ENCODE measurements around the gene ZNF680. TPM values are rescaled to one million over a fixed set of nuclear protein-coding genes. Genes with fewer than 3 reads are reported as not detected.
"Not testable (repeated sequence)": the region's sequence is repeated elsewhere in the genome, so short reads cannot be mapped to it uniquely, and the experiment has no call there.

Gene ZNF680
- total RNA-seq, 4 donors from 2014 or later, result 5.5 to 10.3 (median 7.4) TPM

DNA sequence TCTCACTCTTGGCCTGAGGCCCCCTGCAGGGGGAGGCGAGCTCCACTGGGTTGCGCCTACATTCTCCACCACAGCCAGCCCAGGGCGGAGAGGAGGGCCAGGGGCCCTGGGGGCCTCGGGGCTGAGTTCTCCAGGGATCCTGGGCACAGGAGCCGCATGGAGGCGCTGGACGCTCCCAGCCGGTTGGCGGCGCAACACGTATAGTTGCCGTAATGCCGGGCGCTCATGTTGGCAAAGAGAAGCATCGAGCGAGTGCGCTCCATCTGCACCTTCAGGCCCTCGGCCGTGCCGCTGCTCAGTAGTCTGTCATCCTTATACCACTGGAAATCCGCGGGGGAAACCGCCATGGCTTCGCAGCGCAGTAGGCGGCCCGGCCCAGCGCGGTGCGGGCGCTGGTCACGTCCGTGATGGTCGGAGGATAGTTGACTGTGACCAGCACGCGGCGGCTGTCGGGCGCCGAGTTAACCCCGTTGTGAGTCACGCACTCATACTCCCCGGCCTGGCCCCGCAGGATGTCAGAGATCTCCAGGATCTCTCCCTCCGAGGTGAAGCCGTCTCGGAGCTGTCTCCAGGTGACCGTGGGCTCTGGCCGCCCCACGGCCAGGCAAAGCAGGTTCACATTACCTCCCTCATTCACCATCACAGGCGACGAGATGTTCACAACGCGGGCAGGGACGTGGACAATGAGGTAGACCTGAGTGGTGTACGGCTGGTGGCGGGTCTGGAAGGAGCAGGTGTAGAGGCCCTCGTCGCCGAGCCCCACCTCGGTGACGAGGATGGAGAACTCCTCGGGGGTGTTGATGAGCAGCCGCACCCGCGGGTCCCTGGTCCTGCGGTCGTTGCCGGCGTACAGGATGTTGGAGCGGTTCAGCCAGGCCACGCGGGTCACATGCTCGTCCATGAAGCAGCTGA is 6.8 kb upstream of the ZNF680 start:
- H3K36me3 ChIP-seq; DNase-seq; H3K9me3 ChIP-seq; intact Hi-C loops (cut with DNase I); H3K27ac ChIP-seq: not testable (repeated sequence)
- peaks cover 0 to 17% (median 8%) of the 10 kb centered on the region in 3 donors for H3K4me1 ChIP-seq
- H3K27me3 ChIP-seq, result peaks cover 0 to 18% (median 0%) of the 10 kb centered on the region in 4 donors
- 7% methylated on average over 25 of the region's 74 CpGs; no CpG with 5 or more reads in 1 of the 2 donors for WGBS, 2 donors
- TF ChIP-seq CTCF (IDR thresholded peaks at IDR 0.05), result peak in 2 of 6 experiments; percentile 9 to 15
- peak overlapping the region; percentile 23 to 73 (median 49) for H3K4me3 ChIP-seq

DNA sequence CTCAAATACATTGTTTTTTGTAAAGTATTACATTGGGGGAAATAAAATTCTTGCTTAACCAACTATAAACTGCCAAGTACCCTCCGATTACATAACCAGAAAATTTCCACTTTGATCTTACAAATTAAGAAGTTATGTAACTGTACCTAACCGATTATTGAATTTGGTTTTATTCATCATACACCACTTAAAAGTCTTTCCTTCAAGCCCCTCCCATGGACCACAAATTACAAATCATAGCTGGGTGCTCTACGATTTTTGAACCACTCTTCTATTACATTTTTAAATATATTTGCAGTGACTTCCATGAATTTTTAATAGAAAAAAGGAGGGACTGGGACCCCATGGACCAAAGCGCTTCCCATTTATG is 630 bp downstream of the ZNF680 start:
- no peak for TF ChIP-seq POLR2A (IDR thresholded peaks at IDR 0.05)
- TF ChIP-seq CTCF (IDR thresholded peaks at IDR 0.05), result no peak
- H3K27me3 ChIP-seq, result no peaks in the 10 kb centered on the region
- intact Hi-C loops (cut with DNase I), result no loop called here
- peaks cover 0 to 7% (median 0%) of the 10 kb centered on the region in 3 donors for H3K36me3 ChIP-seq
- peak overlapping the region; percentile 77 to 83 (median 80) for H3K4me3 ChIP-seq
- 8 to 11% methylated on average over 4 of the region's 4 CpGs for WGBS, 2 donors
- no peak for DNase-seq
- no peaks in the 10 kb centered on the region for H3K9me3 ChIP-seq
- peak overlapping the region; percentile 85 to 93 (median 90) for H3K27ac ChIP-seq
- peaks cover 8 to 58% (median 20%) of the 10 kb centered on the region in 3 donors for H3K4me1 ChIP-seq

GRCh38 chr7:64559206-64559605 is 3.7 kb downstream of the ZNF680 start:
- TF ChIP-seq CTCF (IDR thresholded peaks at IDR 0.05), result no peak
- TF ChIP-seq POLR2A (IDR thresholded peaks at IDR 0.05), result no peak
- Histone ChIP-seq H3K36me3 (peaks cover 0 to 15% (median 0%) of the 10 kb centered on the region in 3 donors), H3K9me3 (peaks cover 0 to 1% (median 0%) of the 10 kb centered on the region in 3 donors), H3K27ac (peak overlapping the region; percentile 39 to 70 (median 57)), H3K4me3 (peak overlapping the region in 1 of 4 donors; percentile 28), H3K4me1 (peaks cover 8 to 58% (median 20%) of the 10 kb centered on the region in 3 donors), H3K27me3 (no peaks in the 10 kb centered on the region)
- intact Hi-C loops (cut with DNase I), result no loop called here
- WGBS, 2 donors, result 33 to 44% methylated on average over 5 of the region's 5 CpGs
- DNase-seq, result no peak

DNA sequence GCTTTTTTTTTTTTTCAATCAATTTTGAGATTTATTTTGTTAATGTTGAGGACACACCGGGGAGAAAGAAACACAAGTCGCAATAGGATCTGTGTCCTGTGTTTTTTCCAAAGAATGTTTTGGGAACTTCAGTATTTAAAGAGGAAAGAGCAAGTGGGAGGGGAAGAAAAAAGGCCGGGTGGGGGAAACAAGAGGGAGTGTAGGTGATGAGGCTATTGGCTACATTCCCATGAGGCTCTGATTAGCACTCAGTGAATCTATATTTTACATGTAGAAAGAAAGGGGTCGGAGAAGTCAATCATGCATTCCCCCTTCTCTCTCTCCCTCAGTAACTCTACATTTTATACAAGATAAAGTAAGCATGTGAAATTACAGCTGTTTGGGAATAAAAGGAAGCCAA is 4.1 kb downstream of the ZNF680 start:
- Histone ChIP-seq H3K4me1 (peaks cover 8 to 58% (median 20%) of the 10 kb centered on the region in 3 donors), H3K9me3 (peaks cover 0 to 6% (median 0%) of the 10 kb centered on the region in 3 donors), H3K27ac (peak overlapping the region; percentile 1 to 70 (median 57)), H3K4me3 (peak overlapping the region in 1 of 4 donors; percentile 23), H3K36me3 (peaks cover 0 to 18% (median 0%) of the 10 kb centered on the region in 3 donors), H3K27me3 (no peaks in the 10 kb centered on the region)
- intact Hi-C loops (cut with DNase I), result no loop called here
- 59 to 65% methylated on average over 4 of the region's 4 CpGs for WGBS, 2 donors
- no peak for DNase-seq
- no peak for TF ChIP-seq POLR2A (IDR thresholded peaks at IDR 0.05)
- TF ChIP-seq CTCF (IDR thresholded peaks at IDR 0.05), result no peak

DNA sequence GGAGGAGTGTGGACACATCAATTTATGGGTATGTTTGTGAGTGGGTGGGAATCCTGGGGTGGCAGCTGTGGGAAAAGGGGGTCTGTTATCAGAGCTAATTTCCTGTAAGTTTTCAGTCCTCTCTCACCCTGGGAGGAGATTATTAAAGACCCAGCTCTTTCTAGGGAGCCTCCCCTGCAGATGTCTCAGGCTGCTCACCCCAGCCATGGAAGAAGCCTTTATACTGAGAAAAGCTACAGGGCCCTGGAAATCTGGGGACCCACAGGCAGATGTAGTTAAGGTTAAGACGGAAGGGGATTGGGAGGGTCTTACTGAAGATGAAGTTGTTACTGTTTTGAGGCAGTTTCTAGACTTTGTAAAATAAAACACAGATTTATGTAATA is 4.6 kb downstream of the ZNF680 start:
- whole genome bisulfite sequencing, 2 donors, result 82 to 100% methylated on average over 1 of the region's 1 CpG
- Histone ChIP-seq H3K9me3 (peaks cover 0 to 10% (median 0%) of the 10 kb centered on the region in 3 donors), H3K4me3 (no peak overlapping the region), H3K4me1 (peaks cover 8 to 53% (median 20%) of the 10 kb centered on the region in 3 donors), H3K27me3 (no peaks in the 10 kb centered on the region), H3K27ac (peak overlapping the region in 2 of 4 donors; percentile 70), H3K36me3 (peaks cover 0 to 23% (median 0%) of the 10 kb centered on the region in 3 donors)
- DNase-seq, result no peak
- no peak for TF ChIP-seq POLR2A (IDR thresholded peaks at IDR 0.05)
- TF ChIP-seq CTCF (IDR thresholded peaks at IDR 0.05), result no peak
- intact Hi-C loops (cut with DNase I), result no loop called here
